ENCODE data around the gene FSIP2. TPM values are rescaled to one million over a fixed set of nuclear protein-coding genes. Genes with fewer than 3 reads are reported as not detected.

The FSIP2 gene
- total and polyA plus RNA-seq, 10 of the 15 experiments (the other 5 are each of a cell fraction or from before 2014, with no cell fraction given): 0.03 to 1.3 (median 0.13) TPM

DNA sequence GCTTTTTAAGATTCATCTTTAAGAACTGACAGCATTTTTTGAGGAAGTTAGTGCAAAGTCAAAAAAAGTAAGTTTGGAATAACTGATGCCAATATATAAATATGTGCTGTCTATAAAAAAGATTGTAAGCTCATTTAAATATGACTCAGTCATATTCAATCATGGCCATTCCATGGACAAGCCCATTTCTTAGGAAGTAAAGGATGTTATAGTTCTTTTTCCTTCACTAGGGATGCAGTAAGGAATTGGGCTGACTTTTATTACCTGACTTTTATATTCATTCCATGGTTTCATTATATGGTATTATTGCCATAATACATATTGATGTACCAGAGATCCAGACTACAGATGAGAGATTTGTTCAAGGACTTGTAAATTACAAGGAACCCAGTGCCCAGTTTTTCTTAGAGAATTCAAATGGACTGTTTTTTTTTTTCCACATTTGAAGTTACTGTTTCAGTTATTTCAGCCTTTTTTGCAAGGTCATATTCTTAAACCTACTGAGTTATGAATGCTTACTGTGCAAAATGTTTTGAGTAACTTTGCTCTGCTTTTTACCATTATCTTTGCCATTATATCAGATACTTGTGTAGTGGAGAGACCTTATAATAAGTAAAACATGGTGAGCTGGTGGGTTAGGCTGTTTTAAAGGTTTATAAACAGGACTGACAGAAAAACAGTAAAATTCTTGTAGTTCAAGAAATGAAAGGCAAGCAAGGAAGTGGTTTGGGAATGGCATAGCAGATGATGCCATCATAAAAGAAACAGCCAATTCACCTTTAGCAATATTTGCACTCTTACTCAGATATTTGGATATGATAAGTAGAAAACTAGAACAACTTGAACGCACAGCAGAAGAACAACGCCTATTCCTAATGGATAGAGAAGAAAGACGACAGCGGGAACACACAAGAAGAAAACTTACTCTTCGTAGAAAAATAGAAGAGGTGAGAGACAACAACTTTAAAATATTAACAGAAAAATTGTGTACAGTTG, 7.6 kb downstream of the FSIP2 start (continued):
- TF ChIP-seq, protein P1, sequence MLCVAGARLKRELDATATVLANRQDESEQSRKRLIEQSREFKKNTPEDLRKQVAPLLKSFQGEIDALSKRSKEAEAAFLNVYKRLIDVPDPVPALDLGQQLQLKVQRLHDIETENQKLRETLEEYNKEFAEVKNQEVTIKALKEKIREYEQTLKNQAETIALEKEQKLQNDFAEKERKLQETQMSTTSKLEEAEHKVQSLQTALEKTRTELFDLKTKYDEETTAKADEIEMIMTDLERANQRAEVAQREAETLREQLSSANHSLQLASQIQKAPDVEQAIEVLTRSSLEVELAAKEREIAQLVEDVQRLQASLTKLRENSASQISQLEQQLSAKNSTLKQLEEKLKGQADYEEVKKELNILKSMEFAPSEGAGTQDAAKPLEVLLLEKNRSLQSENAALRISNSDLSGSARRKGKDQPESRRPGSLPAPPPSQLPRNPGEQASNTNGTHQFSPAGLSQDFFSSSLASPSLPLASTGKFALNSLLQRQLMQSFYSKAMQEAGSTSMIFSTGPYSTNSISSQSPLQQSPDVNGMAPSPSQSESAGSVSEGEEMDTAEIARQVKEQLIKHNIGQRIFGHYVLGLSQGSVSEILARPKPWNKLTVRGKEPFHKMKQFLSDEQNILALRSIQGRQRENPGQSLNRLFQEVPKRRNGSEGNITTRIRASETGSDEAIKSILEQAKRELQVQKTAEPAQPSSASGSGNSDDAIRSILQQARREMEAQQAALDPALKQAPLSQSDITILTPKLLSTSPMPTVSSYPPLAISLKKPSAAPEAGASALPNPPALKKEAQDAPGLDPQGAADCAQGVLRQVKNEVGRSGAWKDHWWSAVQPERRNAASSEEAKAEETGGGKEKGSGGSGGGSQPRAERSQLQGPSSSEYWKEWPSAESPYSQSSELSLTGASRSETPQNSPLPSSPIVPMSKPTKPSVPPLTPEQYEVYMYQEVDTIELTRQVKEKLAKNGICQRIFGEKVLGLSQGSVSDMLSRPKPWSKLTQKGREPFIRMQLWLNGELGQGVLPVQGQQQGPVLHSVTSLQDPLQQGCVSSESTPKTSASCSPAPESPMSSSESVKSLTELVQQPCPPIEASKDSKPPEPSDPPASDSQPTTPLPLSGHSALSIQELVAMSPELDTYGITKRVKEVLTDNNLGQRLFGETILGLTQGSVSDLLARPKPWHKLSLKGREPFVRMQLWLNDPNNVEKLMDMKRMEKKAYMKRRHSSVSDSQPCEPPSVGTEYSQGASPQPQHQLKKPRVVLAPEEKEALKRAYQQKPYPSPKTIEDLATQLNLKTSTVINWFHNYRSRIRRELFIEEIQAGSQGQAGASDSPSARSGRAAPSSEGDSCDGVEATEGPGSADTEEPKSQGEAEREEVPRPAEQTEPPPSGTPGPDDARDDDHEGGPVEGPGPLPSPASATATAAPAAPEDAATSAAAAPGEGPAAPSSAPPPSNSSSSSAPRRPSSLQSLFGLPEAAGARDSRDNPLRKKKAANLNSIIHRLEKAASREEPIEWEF (IDR thresholded peaks at IDR 0.05; ENCODE audit: insufficient replicate concordance, low read depth, low read length): no peak
- no peak for TF ChIP-seq POLR2AphosphoS5 (IDR thresholded peaks at IDR 0.05; ENCODE audit: low read length)
- no peak for TF ChIP-seq E2F4 (IDR thresholded peaks at IDR 0.05; ENCODE audit: low read depth, low read length)

GRCh38 chr2:185757356-185757755, 18.8 kb downstream of the FSIP2 start:
- no peaks in the 10 kb centered on the region for H3K27me3 ChIP-seq (replicated peaks in 1 of 2; ENCODE audit: control insufficient read depth in 2 of 2, insufficient read depth in 2 of 2, low read length in 1 of 2)
- no peak overlapping the region for H3K27ac ChIP-seq (ENCODE audit: control insufficient read depth, insufficient read depth)
- BruUV-seq (replicated peaks): no TSS peak
- no peaks in the 10 kb centered on the region for H4K20me1 ChIP-seq (ENCODE audit: control insufficient read depth, insufficient read depth)
- CTCF ChIA-PET: no interaction called here
- H3K4me1 ChIP-seq (ENCODE audit: control insufficient read depth, insufficient read depth, low read length): no peaks in the 10 kb centered on the region
- intact Hi-C loops (cut with micrococcal nuclease; ENCODE audit: unreplicated experiment) (no loop called here), in situ Hi-C loops (cut with MboI) (no loop called here)
- DNase-seq (ENCODE audit: low read depth, low spot score) (no peak), ATAC-seq (peak; percentile 60), FAIRE-seq (no peak)
- SMC1A ChIA-PET (ENCODE audit: uncharacterized antibody, unreplicated experiment): no interaction called here
- POLR2A ChIA-PET: interaction anchor here (0.6 kb wide), 1 partner anchor 392 kb away, joined by 6 read pairs; no protein-coding TSS in a partner anchor
- H3K9me3 ChIP-seq (replicated peaks; ENCODE audit: control insufficient read depth, insufficient read depth, low read length): no peaks in the 10 kb centered on the region
- RAD21 ChIA-PET (ENCODE audit: unreplicated experiment): no interaction called here
- no peak overlapping the region for H3K9ac ChIP-seq (ENCODE audit: control insufficient read depth, insufficient read depth, low read length)
- no peak overlapping the region for H2AFZ ChIP-seq (ENCODE audit: control insufficient read depth, low read depth, low read length)
- no peak overlapping the region for H3K4me3 ChIP-seq
- no peaks in the 10 kb centered on the region for H3K36me3 ChIP-seq (ENCODE audit: control insufficient read depth in 2 of 2, insufficient read depth in 2 of 2, low read length in 1 of 2)
- no peaks in the 10 kb centered on the region for H3K79me2 ChIP-seq (ENCODE audit: control insufficient read depth, insufficient read depth, low read length)
- no peak overlapping the region for H3K4me2 ChIP-seq (ENCODE audit: control insufficient read depth, insufficient read depth)
- TF ChIP-seq SKIL (IDR thresholded peaks at IDR 0.05; ENCODE audit: low read depth, poor library complexity, severe bottlenecking) (no peak), CBX5 (IDR thresholded peaks at IDR 0.05; ENCODE audit: low read depth) (no peak), HSF1 (IDR thresholded peaks at IDR 0.05; ENCODE audit: low read depth, low read length) (no peak), MYC (IDR thresholded peaks at IDR 0.05; ENCODE audit: insufficient read depth, insufficient read length, insufficient replicate concordance, low read length, severe bottlenecking) (no peak), BRCA1 (IDR thresholded peaks at IDR 0.05; ENCODE audit: low read depth, low read length) (no peak), USF1 (IDR thresholded peaks at IDR 0.05; ENCODE audit: borderline replicate concordance, extremely low read length, insufficient read depth, low read depth, low read length) (no peak)
